NCI-H2196 treated with DMSO at 0.1 percent for 48 hours (cell line): ENCODE results near the gene FRMD3.
A peak's percentile ranks its signal among the peaks of the same experiment; 100 is the strongest.

Experiments
- DNase-seq: peaks from one replicate; lab custom pipeline; 2025; ENCODE audit not compliant: unreplicated experiment; lab: John Stamatoyannopoulos, UW

The FRMD3 gene

DNA sequence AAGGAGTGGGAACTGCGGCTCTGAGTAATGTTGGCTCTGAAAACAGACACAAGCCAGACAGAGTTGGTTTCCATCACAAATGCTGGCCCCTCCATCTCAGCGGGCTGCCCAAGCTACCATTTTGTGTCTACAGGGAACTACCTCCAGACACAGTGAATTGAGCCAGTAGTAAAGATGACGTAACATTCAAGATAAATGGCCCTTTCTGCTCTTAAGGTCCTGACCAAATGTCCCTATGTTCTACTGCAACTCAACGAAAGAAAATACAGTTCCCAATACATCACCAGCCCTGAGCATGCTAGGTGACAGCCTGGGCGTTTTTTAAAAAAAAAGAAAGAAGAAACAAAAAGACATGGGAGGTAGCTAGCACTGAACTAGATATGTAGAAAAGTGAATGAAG is 247.5 kb downstream of the FRMD3 start:
- DNase-seq: no peak

DNA sequence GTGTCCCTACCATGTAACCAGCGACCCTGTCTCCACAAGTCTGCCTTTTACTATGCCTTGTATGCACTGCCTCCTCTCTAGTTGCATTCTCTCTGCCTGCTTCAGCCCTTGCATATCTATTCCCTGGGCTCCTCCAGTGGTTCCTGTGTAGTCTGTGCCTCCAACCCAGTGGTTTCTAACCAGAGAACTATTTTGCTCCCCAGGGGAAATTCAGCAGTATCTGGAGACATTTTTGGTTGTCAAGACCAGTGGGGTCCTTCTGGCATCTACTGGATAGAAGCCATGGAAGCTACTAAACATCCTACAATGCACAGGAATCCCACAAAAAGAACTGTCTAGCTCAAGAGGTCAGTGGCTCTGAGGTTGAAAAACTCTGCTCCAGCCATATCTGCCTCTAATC is 251.2 kb downstream of the FRMD3 start:
- no peak for DNase-seq

DNA sequence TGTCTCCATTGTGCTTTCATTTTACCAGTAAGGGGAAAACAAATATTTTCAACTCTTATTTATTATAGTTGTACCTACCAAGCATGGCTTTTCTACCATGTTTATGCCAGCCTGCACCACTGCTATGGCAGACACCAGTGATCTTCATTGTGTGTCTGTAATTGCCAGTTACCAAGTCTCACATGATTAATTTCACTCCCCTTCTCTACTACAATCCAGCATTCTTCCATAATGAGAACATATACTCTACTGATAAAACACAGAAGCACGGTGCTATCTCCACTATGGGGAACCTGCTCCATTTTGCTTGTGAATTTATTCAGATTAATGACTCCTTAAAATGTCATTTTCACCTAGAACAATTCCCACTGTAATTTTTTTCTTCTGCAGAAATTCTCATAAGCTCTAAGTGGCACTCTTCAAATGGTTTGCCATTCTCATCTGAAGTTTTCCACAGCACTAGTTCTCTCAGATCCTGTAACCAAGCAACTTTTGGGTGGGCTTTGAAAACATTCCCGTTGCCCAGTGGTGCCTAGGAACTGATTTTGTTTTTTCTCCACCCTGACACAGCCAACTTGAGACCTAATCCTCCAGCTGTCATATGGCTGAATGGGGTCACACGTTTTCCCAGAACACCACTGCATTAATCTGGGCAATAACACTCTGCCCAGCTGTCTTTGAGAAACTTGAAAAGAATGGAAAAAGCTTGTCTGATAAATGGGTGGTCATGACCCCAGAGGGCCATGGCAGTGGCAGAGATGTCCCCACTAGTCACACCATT is 252.6 kb downstream of the FRMD3 start:
- DNase-seq: no peak

DNA sequence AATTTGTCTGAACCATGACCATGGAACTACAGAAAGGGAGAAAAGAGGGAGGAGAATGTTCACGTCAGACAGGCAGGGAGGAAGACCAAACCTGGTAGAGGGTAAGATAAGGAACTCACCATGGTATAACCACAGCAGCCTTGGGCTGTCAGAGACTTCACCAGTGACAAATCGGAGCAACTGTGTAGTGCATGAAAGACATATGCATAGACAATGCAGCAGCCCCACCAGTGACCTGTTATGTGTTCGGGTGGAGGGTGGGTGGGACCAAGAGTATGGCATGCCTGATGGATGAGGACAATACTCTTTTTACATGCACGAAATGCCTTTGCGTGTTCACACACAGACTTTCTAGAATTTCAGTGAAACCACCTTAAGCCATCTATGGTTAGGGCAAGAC is 253.5 kb downstream of the FRMD3 start:
- DNase-seq: no peak

DNA sequence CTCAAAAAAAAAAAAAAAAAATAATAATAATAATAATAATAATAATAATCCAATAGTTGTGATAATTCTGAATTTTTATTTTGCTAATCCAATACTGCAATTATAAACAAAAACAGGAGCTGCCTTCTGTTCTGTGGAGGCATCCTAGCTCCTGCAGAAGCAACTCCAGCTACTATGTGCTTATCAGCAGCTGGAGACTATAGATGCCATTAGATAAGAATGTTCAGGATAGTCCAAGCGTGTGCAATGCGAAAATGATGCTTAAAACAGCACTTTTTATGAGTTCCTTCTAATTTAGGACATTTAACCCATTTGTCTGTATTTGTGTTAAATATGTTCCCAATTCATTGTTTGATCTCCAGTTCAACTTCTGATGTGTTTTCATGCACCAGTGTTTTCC is 254.7 kb downstream of the FRMD3 start:
- DNase-seq: no peak

DNA sequence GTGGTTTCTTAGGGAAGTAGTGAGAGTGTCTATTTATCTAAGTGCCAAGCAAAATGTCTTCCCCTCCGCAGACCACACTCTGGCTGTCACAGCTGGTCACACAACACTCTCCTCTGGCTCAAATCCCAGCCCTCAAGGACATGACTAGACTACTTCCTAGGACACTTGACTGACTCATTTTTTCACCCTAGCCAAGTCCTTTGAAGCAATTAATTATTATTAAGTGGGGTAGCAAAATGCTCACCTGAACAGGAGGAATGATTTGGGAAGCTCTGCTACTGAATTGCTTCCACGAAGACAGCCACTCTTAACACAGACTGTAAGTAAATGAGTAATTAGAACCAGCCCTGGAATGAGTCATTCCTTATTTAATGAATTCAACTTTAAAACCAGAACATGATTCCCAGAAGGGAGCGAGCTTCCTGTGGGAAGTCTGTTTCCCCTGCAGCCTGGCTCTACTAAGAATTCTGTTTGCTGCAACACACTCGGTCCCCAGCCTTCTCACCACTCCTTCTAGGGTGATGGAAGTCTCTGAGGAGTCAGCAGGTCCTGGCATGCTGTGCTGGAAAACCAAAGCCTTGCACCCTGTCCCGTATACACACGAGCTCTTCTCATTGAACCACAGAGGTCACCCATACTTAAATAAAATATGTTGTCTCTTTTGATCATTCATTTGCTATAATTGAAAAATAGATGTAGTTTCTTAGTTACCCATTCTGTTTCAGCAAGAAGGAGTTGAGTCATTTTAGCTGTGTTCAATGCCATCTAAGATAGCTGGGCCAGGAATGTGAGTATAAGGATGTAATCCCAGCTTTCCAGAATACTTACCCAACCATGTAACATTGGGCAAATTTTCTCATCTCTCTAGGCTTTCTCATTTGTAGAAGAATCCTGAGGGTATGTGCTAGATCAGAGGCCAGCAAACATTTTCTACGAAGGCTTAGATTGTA is 256.6 kb downstream of the FRMD3 start:
- peak; percentile 14 for DNase-seq

DNA sequence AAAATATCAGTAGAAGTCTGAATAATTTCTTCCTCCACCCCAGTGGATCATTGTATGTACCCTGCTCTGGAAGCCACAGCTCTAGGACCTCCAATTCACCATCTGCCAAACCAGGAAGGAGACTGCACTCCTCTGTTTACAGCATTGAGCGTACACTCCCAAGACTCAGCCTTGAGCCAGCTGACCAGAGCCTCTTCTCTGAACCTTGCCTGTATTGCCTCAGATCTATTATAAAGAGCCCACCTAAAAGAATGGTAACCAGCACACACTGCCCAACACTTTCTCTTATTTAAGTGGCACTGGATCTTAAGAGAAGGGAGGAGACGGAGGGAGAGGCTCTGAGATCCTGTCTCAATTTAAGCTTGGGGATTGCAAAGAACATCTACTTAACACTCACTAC is 257.4 kb downstream of the FRMD3 start:
- no peak for DNase-seq

DNA sequence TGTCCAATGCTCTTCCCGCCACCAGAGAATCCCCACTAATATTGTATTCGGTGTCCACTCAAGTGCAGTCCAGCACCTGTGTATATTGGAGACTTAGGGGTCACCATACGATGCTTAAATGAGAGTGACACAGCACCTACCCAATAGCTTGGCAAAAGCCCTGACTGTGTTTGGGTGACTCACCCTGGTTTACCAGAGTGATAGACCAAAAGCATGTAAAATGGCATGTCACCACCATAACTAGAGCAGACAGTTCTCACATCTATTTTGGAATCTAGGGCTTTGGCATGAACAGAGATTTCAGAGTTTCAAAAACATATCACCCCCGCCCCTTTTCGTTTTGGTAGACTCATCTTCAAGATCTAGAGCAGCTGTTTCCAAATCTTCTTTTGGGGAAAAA is 257.9 kb downstream of the FRMD3 start:
- no peak for DNase-seq

DNA sequence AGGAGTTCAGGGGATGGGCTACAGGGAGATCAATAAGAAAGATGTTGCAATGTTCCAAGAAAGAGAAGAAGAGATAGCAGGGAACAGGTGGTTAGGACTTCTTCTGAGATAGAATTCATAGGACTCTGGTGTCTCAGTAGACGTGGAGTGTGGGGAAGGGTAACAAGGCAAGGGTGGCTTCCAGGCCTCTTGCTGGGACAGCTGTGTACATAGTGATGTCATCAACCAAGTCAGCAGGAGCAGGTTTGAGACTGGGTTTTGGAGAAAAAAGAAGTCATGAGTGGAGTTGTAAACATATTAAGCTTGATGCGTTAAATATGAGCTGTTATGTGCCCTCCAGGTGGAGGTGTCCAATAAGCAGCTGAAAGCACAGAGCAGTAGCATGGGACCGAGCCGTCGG is 263.4 kb downstream of the FRMD3 start:
- no peak for DNase-seq

DNA sequence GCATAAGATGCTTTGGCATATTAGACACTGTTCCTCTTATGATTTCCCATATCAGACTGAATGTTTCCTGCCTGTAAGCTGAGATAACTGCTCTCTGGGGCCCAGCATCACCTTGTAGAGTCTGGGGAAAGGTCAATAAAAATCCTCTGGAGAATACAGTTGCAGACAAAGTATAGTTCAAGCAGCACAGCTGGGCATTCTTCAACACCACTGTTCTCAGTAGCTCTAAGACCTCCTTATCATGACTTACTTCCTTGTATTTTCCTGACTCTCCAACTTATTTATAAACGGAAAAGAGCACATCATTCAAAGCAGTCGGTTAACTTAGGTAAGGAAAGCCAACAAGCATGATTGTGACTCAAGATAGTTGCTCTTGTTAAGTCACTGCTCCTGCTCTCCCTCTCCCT is 266.5 kb downstream of the FRMD3 start:
- no peak for DNase-seq

DNA sequence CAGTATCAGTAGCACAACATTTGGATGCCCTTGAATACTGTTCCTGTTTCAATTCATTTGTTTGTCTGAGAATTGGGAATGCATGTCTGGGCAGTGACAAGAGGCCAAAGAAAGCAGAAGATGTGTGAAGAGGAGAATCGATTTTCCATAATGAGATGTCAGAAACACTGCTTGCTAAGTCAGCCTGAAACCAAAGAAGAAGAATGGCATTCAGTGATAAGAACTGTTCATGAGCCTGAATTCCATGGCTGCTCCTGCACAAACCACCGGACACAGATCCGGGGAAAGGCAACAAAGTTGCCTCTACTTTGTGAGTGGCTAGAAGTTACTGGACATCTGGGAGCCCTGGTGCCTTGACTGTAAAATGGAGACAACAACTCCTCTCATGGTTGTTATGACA is 268.1 kb downstream of the FRMD3 start:
- no peak for DNase-seq

DNA sequence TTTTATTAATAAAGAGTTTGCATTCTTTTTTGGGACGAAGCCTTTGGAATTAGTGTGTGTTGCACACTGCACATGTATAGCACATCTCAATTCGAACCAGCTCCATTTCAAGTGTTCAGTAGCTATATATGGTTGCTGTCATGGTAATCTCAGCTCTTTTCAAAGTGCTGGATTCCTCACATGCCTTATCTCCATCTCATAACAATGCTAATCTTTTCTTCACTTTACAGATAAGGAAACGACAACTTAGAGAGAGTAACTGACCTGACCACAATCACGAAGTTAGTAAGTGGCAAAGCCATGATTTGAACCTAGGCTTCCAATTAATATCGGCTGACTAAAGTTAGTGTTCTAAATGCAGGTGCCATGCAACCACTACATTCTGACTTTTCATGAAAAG is 270.5 kb downstream of the FRMD3 start:
- no peak for DNase-seq

DNA sequence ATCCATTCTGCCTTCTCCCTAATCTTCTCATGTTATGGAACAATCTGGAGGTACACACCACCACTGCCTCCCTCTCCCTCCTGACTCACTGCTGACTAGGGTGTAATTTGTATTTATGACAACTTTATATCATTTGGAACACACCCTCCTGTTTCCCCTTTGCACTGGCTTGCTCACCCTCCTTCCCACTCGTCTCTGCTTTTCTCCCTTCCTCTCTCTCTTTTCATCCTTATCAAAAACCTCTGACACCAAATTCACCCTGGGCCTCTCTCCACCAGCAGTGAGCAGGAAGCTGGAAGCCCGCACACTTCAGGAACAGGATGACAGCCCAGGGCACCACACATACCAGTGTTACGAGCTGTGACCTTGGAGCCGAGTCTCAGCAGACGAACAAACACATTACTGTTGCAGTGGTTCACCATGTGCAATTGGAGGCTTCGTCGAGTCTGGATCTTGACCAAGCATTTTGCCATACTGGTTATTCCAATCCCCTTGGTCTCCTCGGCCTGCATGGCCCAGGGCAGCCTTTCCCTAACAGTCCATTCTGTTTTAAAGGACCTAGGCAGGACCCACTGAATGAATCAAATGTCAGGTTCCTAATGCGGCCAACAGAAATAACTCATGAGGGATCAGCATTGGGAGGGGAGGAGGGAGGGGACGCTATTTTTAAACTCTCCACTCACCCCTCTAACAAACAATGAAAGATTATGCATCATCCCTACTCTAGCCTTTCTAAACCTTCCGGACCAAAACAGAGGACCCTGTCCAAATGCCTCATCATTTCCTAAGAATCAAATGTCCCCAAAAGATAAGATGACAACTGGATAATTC is 271.3 kb downstream of the FRMD3 start:
- no peak for DNase-seq

DNA sequence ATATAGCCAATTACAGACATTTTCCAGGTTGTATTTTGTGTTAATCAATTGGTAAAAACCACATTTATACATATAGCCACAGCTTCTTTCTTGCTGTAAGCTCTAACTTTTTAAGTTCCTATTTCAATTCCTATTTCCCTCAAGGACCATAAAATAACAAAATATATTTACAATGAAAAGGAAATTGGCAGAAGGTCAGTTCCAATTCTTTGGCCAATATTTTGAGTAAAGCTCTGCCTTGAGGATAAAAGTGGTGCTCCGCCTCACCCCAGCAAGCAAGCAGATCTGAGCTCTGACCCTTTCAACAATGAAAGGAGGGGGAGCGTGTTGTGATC is 271.9 kb downstream of the FRMD3 start:
- DNase-seq: no peak

DNA sequence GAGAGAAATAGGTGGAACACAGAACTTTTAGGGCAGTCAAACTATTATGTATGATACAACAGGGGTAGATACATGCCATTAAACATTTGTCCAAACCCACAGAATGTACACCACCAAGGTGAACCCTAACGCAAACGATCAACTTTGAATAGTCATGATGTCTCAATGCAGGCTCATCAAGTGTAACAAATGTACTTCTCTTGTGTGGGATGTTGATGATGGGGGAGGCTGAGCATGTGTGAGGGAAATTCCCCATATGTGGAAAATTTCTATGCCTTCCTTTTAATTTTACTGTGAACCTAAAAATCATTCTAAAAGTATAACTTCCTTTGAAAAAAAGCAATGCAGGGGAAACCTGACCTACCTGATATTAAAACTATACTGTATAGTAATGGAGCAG is 273.9 kb downstream of the FRMD3 start:
- DNase-seq: no peak

DNA sequence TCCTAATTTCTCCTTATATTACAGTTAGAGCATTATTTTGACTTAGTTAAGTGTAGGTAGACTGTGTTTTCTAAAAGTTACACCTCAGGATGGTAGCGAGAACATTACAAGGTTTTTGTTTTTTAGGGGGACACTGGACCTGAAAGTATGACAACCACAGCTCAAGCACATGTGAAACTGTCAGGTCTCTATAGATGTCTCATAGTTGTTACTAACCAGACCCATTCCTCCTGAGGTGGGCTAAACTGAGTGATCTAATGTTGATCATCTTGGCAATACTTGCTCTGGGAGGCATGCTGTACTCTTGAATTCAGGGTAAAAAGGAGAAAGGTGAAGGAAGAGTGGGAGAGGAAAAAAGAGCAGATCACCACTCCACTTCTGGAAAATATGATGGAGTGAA is 278.6 kb downstream of the FRMD3 start:
- DNase-seq: no peak

DNA sequence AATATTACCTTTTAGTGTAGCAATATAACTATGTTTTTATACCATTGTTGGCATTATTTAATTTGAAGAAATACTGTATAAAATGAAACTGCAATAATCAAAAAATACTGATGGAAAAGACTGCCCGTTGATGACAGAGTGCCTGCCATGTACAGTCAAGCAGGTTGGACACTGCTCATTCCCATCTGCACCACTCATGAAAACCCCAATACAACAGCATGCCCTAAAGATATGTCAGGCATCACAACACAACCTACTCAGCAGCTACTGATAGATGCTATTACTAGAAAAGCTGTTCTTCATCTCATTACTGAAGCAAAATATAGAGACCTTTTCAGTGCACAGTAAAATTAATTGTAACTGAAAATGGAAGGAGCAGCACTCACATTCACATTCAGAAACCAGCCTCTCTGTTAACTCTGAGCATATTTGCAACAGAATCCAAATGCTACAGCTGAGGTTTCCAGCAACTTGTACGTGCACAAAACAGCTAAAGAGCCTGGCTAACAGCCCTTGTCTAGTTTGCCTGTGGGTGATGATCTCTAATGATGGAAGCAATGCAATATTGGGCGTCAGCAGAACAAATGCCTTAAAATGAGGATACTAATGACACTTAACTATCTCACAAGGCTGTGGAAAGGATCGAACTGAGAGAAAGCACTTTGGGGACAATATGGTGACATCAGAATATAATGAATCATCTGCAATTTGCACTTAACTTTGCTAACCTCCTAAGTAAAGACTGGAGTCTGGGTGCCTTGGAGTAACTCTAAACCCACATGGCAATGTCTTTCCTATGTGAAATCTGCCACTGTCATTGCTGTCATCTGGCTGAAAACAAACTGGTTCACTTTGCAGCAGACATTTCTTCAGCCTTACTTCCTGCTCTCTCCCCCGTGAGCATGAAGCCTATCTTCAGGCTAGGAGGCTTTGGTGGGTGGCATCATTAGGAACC is 280.0 kb downstream of the FRMD3 start:
- DNase-seq: no peak

DNA sequence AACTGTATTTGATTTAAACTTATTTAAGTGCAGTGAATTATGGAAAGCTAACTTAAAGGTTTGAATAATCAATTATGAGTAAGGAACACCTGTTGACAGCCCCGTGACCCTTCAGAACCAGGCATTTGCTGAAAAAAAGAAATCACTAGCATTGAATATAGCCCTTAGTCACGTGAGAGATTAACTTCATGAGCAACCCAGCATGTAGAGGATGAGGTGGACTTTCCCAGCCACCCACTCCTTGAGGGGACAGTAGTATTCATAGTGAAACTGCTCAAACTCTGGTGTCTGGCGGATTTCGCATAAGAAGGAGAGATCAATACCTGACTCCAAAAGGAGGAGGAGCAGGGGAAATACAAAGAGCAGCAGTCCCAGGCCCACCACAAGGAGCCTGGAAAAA is 290.5 kb downstream of the FRMD3 start:
- DNase-seq: no peak

DNA sequence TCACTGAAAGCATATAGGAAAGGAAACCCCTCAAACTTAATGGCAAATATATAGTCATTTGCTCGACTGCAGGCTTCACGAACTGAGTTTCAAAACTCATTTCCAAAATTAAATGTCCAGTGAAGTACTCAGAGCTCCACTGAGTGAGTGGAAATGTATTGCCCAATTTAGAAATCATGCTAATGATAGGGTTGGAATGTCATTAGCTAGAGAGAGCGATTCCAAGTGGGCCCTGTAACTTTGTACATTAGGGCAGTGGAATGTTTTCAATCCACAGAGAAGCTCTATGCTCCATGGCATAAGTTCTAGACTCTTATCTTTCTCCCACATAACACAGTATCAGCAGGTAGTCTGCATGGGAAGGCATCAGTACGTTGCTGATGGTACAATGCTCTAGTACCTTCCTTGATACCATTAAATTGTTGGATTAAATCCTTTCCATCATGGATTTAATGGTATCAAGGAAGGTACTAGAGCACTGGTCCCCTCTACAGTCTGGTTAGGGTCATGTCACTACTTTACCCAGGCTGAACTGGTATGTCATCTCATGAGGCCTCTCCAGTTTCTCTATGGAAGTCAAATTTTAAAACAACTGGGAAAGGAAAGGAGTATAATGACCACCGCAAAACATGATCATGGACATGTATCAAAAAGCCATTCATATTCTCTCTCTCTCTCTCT is 292.1 kb downstream of the FRMD3 start:
- DNase-seq: no peak

DNA sequence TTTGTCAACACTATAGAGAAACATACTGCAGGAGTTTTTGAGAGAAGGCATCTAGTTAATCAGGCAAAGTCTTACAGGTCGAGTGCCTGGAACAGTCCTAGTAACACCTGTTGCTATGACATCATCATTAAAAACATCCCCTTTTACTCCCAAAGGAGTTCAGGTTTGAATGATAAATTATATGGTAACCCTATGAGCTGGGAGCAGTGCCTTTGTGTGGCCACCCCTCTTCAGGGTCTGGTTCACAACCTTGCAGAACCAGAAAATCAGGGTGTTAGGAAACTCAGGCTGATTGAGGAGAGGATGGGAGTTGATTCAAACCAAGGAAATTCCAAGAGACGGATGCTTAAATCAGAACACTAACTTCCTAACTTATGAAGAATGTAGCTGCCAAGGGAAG is 296.1 kb downstream of the FRMD3 start:
- DNase-seq: no peak
